Caco-2 (cell line): ENCODE results near the gene DMRTA2. TPM values are rescaled to one million over a fixed set of nuclear protein-coding genes. Genes with fewer than 3 reads are reported as not detected.
"Not testable (repeated sequence)": the region's sequence is repeated elsewhere in the genome, so short reads cannot be mapped to it uniquely, and the experiment has no call there.

Experiments
- BruUV-seq: library from RNA; stranded (reverse); fragments of 400-500 nt; replicated peaks from 2 replicates; lab custom pipeline; 2021; lab: Mats Ljungman, UMichigan
- CTCF ChIA-PET: fragments of 300-600 bp; sonication (Branson Sonifier 250); formaldehyde crosslinking; loops from one replicate; lab custom pipeline; 2022; ENCODE audit warnings: antibody characterized with exemption; lab: Charles Lee
- POLR2A ChIA-PET: fragments of 300-600 bp; sonication (Branson Sonifier 250); formaldehyde crosslinking; loops from one replicate; lab custom pipeline; 2022; ENCODE audit warnings: antibody characterized with exemption; lab: Charles Lee
- DNase-seq, 2 experiments: peaks; one replicate each; pipeline versions ENCODE4 v3.0.0 to v3.0.0-alpha.2; 2020 to 2022
- H3K27me3 ChIP-seq: replicated peaks from 2 replicates; pipeline ENCODE4 v1.6.0; 2011; ENCODE audit warnings: low read length; ENCODE audit not compliant: control insufficient read depth, insufficient read depth
- H3K36me3 ChIP-seq: 2 replicates; pipeline ENCODE4 v1.5.1; 2011; ENCODE audit warnings: low read length; ENCODE audit not compliant: control insufficient read depth, insufficient read depth
- H3K4me1 ChIP-seq: fragments of 250-450 bp; sonication (Bioruptor Pico); 2 replicates; pipeline ENCODE4 v1.5.1; 2020; ENCODE audit warnings: mild to moderate bottlenecking
- H3K4me3 ChIP-seq: 2 replicates; pipeline ENCODE4 v1.5.1; 2011; ENCODE audit warnings: low read depth, mild to moderate bottlenecking, control low read depth, low read length
- H3K9me3 ChIP-seq: fragments of 250-450 bp; sonication (Bioruptor Pico); 2 replicates; pipeline ENCODE4 v1.5.1; 2020; ENCODE audit warnings: mild to moderate bottlenecking, moderate library complexity
- H3K27ac Mint-ChIP-seq: one replicate; pipeline ENCODE4 v1.8.0; 2022; ENCODE audit warnings: mixed read lengths; ENCODE audit not compliant: unreplicated experiment
- H3K27me3 Mint-ChIP-seq: one replicate; pipeline ENCODE4 v1.8.0; 2022; ENCODE audit warnings: mixed read lengths; ENCODE audit not compliant: insufficient read depth, unreplicated experiment
- H3K36me3 Mint-ChIP-seq: one replicate; pipeline ENCODE4 v1.8.0; 2022; ENCODE audit warnings: mild to moderate bottlenecking, mixed read lengths; ENCODE audit not compliant: insufficient read depth, unreplicated experiment
- H3K4me1 Mint-ChIP-seq: one replicate; pipeline ENCODE4 v1.8.0; 2022; ENCODE audit warnings: low read depth, mixed read lengths; ENCODE audit not compliant: unreplicated experiment
- H3K4me3 Mint-ChIP-seq: one replicate; pipeline ENCODE4 v1.8.0; 2022; ENCODE audit warnings: mild to moderate bottlenecking, moderate library complexity, mixed read lengths; ENCODE audit not compliant: unreplicated experiment
- H3K9me3 Mint-ChIP-seq: one replicate; pipeline ENCODE4 v1.8.0; 2022; ENCODE audit warnings: mixed read lengths; ENCODE audit not compliant: unreplicated experiment
- intact Hi-C: fragments of 100-400 bp; cut with micrococcal nuclease; formaldehyde crosslinking; loops from one replicate; pipeline ENCODE4 v1.10.0; 2022; ENCODE audit not compliant: unreplicated experiment
- total RNA-seq: library from RNA; stranded (reverse); gene quantifications from 2 replicates; pipeline ENCODE4 v1.2.3, GENCODE V29; 2022
- TF ChIP-seq, protein P1 (sequence below), 2 experiments: fragments of 200-600 bp in 1 of 2; IDR thresholded peaks; 1 replicate in 1 of 2; 2 replicates in 1 of 2; pipeline versions ENCODE4 v1.5.1 to v1.8.0; 2011 to 2022; ENCODE audit warnings: antibody characterized with exemption in 1 of 2, control low read depth in 1 of 2, inconsistent platforms in 1 of 2, low read depth in 1 of 2, low read length in 1 of 2, mild to moderate bottlenecking in 1 of 2, moderate library complexity in 1 of 2; ENCODE audit not compliant: insufficient read depth in 1 of 2, severe bottlenecking in 1 of 2, unreplicated experiment in 1 of 2

The DMRTA2 gene
- total RNA-seq, 1 experiment from 2014 or later, result 3.4 TPM

DNA sequence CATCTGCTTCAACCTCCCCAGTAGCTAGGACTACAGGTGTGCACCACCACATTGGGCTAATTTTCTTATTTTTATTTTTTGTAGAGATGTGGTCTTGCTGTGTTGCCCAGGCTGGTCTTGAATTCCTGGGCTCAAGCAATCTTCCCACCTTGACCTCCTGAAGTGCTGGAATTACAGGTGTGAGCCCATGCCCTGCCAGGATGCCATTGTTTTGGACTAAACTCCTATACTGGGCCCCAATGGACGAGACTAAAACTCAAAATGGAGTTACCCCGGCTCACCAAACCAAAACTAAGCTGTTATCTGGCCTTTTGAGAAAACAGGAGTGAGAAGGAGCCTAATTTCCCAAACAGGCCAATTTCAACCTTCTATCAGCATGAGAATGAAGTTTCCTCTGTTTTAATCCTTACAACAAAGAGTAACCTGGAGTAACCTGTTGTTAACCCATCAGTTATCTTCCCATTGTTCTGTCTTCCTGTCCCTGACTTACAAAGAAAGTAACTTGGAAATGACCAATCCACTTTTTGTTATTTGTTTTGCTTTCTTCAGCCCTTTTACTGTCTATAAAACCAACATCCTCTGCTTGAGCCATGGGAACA, 29.6 kb downstream of the DMRTA2 start:
- Histone ChIP-seq H3K27me3 (no peaks in the 10 kb centered on the region), H3K4me3 (no peak overlapping the region), H3K36me3 (no peaks in the 10 kb centered on the region), H3K4me1 (no peaks in the 10 kb centered on the region), H3K9me3 (no peaks in the 10 kb centered on the region)
- intact Hi-C loops, result no loop called here
- Mint-ChIP-seq H3K27me3 (peaks cover 6% of the 10 kb centered on the region), H3K27ac (no peak overlapping the region), H3K9me3 (no peaks in the 10 kb centered on the region), H3K4me1 (no peaks in the 10 kb centered on the region), H3K4me3 (no peak overlapping the region), H3K36me3 (no peaks in the 10 kb centered on the region)
- POLR2A ChIA-PET, result no interaction called here
- BruUV-seq, result no TSS peak
- TF ChIP-seq, protein P1, sequence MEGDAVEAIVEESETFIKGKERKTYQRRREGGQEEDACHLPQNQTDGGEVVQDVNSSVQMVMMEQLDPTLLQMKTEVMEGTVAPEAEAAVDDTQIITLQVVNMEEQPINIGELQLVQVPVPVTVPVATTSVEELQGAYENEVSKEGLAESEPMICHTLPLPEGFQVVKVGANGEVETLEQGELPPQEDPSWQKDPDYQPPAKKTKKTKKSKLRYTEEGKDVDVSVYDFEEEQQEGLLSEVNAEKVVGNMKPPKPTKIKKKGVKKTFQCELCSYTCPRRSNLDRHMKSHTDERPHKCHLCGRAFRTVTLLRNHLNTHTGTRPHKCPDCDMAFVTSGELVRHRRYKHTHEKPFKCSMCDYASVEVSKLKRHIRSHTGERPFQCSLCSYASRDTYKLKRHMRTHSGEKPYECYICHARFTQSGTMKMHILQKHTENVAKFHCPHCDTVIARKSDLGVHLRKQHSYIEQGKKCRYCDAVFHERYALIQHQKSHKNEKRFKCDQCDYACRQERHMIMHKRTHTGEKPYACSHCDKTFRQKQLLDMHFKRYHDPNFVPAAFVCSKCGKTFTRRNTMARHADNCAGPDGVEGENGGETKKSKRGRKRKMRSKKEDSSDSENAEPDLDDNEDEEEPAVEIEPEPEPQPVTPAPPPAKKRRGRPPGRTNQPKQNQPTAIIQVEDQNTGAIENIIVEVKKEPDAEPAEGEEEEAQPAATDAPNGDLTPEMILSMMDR (IDR thresholded peaks at IDR 0.05; ENCODE audit: insufficient read depth in 1 of 2, low read depth in 1 of 2, low read length in 1 of 2, severe bottlenecking in 1 of 2, unreplicated experiment in 1 of 2), result no peak
- no peak for DNase-seq
- CTCF ChIA-PET, result no interaction called here

DNA sequence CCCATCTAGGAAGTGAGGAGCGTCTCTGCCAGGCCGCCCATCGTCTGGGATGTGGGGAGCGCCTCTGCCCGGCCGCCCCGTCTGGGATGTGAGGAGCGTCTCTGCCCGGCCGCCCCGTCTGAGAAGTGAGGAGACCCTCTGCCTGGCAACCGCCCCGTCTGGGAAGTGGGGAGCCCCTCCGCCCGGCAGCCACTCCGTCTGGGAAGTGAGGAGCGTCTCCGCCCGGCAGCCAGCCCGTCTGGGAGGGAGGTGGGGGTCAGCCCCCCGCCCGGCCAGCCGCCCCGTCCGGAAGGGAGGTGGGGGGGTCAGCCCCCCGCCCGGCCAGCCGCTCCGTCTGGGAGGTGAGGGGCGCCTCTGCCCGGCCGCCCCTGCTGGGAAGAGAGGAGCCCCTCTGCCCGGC, 41.7 kb downstream of the DMRTA2 start:
- CTCF ChIA-PET, POLR2A ChIA-PET, BruUV-seq: not testable (repeated sequence)

DNA sequence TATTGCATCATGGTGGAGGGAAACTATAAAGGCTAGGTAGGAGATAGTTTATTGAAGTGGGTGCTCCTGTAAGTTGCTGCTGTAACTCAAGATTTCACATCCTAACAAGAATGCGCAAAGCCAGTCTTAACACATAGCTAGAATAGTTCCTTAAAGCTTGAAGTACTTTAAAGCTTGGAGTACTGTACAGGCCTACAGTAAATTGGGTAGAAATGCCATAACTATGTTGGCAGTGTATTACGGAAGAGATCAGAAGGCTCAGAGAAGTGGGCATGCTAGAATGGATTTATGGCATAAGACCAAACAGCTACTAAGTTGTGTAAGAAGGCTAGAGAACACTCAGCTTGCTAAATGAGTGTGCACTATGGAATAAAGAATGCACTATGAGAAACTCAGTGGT, 44.5 kb downstream of the DMRTA2 start:
- H3K9me3 ChIP-seq, result no peaks in the 10 kb centered on the region
- Mint-ChIP-seq H3K4me1 (no peaks in the 10 kb centered on the region), H3K4me3 (no peak overlapping the region), H3K27ac (no peak overlapping the region), H3K36me3 (no peaks in the 10 kb centered on the region), H3K9me3 (peaks cover 4% of the 10 kb centered on the region), H3K27me3 (peaks cover 4% of the 10 kb centered on the region)
- no TSS peak for BruUV-seq
- ChIA-PET POLR2A (no interaction called here), CTCF (no interaction called here)
- DNase-seq, result no peak
- TF ChIP-seq, protein P1 (IDR thresholded peaks at IDR 0.05; ENCODE audit: insufficient read depth in 1 of 2, low read depth in 1 of 2, low read length in 1 of 2, severe bottlenecking in 1 of 2, unreplicated experiment in 1 of 2), result no peak
- no peaks in the 10 kb centered on the region for H3K27me3 ChIP-seq
- H3K36me3 ChIP-seq, result no peaks in the 10 kb centered on the region
- H3K4me3 ChIP-seq, result no peak overlapping the region
- intact Hi-C loops, result no loop called here
- no peaks in the 10 kb centered on the region for H3K4me1 ChIP-seq

More for the DNA sequence above, 41.7 kb downstream of the DMRTA2 start:
- H3K27ac Mint-ChIP-seq, DNase-seq, H3K36me3 Mint-ChIP-seq, intact Hi-C loops, H3K4me3 ChIP-seq, H3K27me3 Mint-ChIP-seq, H3K9me3 ChIP-seq, H3K4me1 Mint-ChIP-seq, H3K27me3 ChIP-seq, H3K4me1 ChIP-seq, H3K36me3 ChIP-seq, H3K9me3 Mint-ChIP-seq, H3K4me3 Mint-ChIP-seq: not testable (repeated sequence)
